ENCODE measurements around the gene ARHGAP20. TPM values are rescaled to one million over a fixed set of nuclear protein-coding genes. Genes with fewer than 3 reads are reported as not detected.

The ARHGAP20 gene
- total RNA-seq, 1 experiment from 2014 or later, result 0.05 TPM

- Mint-ChIP-seq H3K4me3 (ENCODE audit: unreplicated experiment) (no peak overlapping the region), H3K27me3 (ENCODE audit: insufficient read depth, unreplicated experiment) (peaks cover 20% of the 10 kb centered on the region), H3K27ac (ENCODE audit: unreplicated experiment) (no peak overlapping the region), H3K36me3 (ENCODE audit: insufficient read depth, unreplicated experiment) (no peaks in the 10 kb centered on the region), H3K4me1 (ENCODE audit: low read depth, unreplicated experiment) (no peaks in the 10 kb centered on the region), H3K9me3 (ENCODE audit: unreplicated experiment) (peaks cover 22% of the 10 kb centered on the region)
- no peaks in the 10 kb centered on the region for H3K36me3 ChIP-seq (ENCODE audit: control insufficient read depth, insufficient read depth, low read length)
- peaks cover 8% of the 10 kb centered on the region; the same call in 1 of the 2 replicates for H3K9me3 ChIP-seq
- TF ChIP-seq, protein P1, sequence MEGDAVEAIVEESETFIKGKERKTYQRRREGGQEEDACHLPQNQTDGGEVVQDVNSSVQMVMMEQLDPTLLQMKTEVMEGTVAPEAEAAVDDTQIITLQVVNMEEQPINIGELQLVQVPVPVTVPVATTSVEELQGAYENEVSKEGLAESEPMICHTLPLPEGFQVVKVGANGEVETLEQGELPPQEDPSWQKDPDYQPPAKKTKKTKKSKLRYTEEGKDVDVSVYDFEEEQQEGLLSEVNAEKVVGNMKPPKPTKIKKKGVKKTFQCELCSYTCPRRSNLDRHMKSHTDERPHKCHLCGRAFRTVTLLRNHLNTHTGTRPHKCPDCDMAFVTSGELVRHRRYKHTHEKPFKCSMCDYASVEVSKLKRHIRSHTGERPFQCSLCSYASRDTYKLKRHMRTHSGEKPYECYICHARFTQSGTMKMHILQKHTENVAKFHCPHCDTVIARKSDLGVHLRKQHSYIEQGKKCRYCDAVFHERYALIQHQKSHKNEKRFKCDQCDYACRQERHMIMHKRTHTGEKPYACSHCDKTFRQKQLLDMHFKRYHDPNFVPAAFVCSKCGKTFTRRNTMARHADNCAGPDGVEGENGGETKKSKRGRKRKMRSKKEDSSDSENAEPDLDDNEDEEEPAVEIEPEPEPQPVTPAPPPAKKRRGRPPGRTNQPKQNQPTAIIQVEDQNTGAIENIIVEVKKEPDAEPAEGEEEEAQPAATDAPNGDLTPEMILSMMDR (IDR thresholded peaks at IDR 0.05; ENCODE audit: insufficient read depth in 1 of 2, low read depth in 1 of 2, low read length in 1 of 2, severe bottlenecking in 1 of 2, unreplicated experiment in 1 of 2), result no peak
- H3K4me1 ChIP-seq, result no peaks in the 10 kb centered on the region
- ChIA-PET CTCF (no interaction called here), POLR2A (no interaction called here)
- no peaks in the 10 kb centered on the region for H3K27me3 ChIP-seq (replicated peaks; ENCODE audit: control insufficient read depth, insufficient read depth, low read length)
- DNase-seq, result no peak
- intact Hi-C loops (cut with micrococcal nuclease; ENCODE audit: unreplicated experiment), result no loop called here
- H3K4me3 ChIP-seq (ENCODE audit: low read depth, low read length), result no peak overlapping the region
- no TSS peak for BruUV-seq (replicated peaks)
Measured at GRCh38 chr11:110538154-110538553, 174.1 kb downstream of the ARHGAP20 start.

DNA sequence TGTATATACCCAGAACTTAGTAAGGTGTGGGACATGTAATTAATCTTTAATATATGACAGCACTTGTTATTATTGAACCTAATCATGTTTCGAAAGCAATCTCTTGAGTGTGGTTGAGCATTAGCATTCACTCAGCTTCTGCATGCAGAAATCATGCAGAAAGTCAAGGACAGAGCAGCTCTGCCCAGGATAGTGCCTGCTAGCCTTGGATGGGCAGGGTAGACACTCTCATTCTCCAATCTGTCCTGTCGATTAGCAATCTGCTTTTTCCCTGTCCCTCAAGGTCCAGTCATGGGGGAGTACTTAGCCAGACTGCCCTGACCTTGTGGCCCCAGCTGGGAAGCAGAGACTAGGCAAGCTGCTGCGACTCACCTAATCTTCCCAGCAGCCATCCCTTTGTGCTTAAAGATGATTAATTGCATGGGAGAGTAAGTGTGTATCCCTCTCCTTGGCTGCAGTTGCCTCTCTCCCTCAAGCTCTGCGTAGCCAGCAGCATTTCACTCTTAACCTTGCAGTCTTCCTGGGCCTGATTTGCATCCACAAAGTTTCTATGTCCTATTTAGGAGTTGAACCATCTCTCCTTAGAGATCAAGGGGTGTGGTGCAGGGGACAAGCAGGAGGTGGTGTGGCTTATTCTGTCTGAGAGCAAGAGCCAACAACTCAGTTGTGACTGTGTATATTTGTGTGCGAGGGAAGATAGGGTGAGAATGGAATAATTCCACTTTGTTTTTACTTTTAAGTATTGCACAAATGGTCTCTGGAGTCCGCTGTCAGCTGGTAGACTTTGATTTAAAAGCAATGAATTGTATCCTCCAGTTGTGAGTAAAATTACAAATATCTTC is 181.1 kb downstream of the ARHGAP20 start:
- no peaks in the 10 kb centered on the region for H3K4me1 Mint-ChIP-seq (ENCODE audit: low read depth, unreplicated experiment)
- intact Hi-C loops (cut with micrococcal nuclease; ENCODE audit: unreplicated experiment), result no loop called here
- H3K4me1 ChIP-seq, result no peaks in the 10 kb centered on the region
- H3K9me3 Mint-ChIP-seq (ENCODE audit: unreplicated experiment), result peaks cover 32% of the 10 kb centered on the region
- BruUV-seq (replicated peaks), result no TSS peak
- no peaks in the 10 kb centered on the region for H3K36me3 Mint-ChIP-seq (ENCODE audit: insufficient read depth, unreplicated experiment)
- POLR2A ChIA-PET, result no interaction called here
- H3K27me3 Mint-ChIP-seq (ENCODE audit: insufficient read depth, unreplicated experiment), result peaks cover 8% of the 10 kb centered on the region
- H3K36me3 ChIP-seq (ENCODE audit: control insufficient read depth, insufficient read depth, low read length), result no peaks in the 10 kb centered on the region
- no peak overlapping the region for H3K4me3 ChIP-seq (ENCODE audit: low read depth, low read length)
- DNase-seq, result no peak
- CTCF ChIA-PET, result interaction anchor here (0.6 kb wide), 1 partner anchor 328 kb away, joined by 3 read pairs; no protein-coding TSS in a partner anchor
- H3K27me3 ChIP-seq (replicated peaks; ENCODE audit: control insufficient read depth, insufficient read depth, low read length), result no peaks in the 10 kb centered on the region
- TF ChIP-seq, protein P1 (IDR thresholded peaks at IDR 0.05; ENCODE audit: insufficient read depth in 1 of 2, low read depth in 1 of 2, low read length in 1 of 2, severe bottlenecking in 1 of 2, unreplicated experiment in 1 of 2), result no peak
- peaks cover 14% of the 10 kb centered on the region; the same call in 1 of the 2 replicates for H3K9me3 ChIP-seq
- H3K4me3 Mint-ChIP-seq (ENCODE audit: unreplicated experiment), result no peak overlapping the region
- no peak overlapping the region for H3K27ac Mint-ChIP-seq (ENCODE audit: unreplicated experiment)

- BruUV-seq (replicated peaks), result no TSS peak
- peaks cover 21% of the 10 kb centered on the region for H3K9me3 Mint-ChIP-seq (ENCODE audit: unreplicated experiment)
- no peaks in the 10 kb centered on the region for H3K4me1 ChIP-seq
- ChIA-PET POLR2A (no interaction called here), CTCF (interaction anchor here (0.5 kb wide), 1 partner anchor 327 kb away, joined by 3 read pairs; no protein-coding TSS in a partner anchor)
- intact Hi-C loops (cut with micrococcal nuclease; ENCODE audit: unreplicated experiment), result no loop called here
- H3K27me3 Mint-ChIP-seq (ENCODE audit: insufficient read depth, unreplicated experiment), result peaks cover 5% of the 10 kb centered on the region
- no peaks in the 10 kb centered on the region for H3K27me3 ChIP-seq (replicated peaks; ENCODE audit: control insufficient read depth, insufficient read depth, low read length)
- H3K27ac Mint-ChIP-seq (ENCODE audit: unreplicated experiment), result no peak overlapping the region
- peaks cover 13% of the 10 kb centered on the region; the same call in 1 of the 2 replicates for H3K9me3 ChIP-seq
- TF ChIP-seq, protein P1 (IDR thresholded peaks at IDR 0.05; ENCODE audit: insufficient read depth in 1 of 2, low read depth in 1 of 2, low read length in 1 of 2, severe bottlenecking in 1 of 2, unreplicated experiment in 1 of 2), result peak; percentile 55 to 78
- H3K36me3 Mint-ChIP-seq (ENCODE audit: insufficient read depth, unreplicated experiment), result no peaks in the 10 kb centered on the region
- no peaks in the 10 kb centered on the region for H3K4me1 Mint-ChIP-seq (ENCODE audit: low read depth, unreplicated experiment)
- H3K36me3 ChIP-seq (ENCODE audit: control insufficient read depth, insufficient read depth, low read length), result no peaks in the 10 kb centered on the region
- DNase-seq, result peak in 1 of 2 experiments; percentile 52
- H3K4me3 ChIP-seq (ENCODE audit: low read depth, low read length), result no peak overlapping the region
- no peak overlapping the region for H3K4me3 Mint-ChIP-seq (ENCODE audit: unreplicated experiment)
Measured at GRCh38 chr11:110529043-110529442, 183.2 kb downstream of the ARHGAP20 start.
